K562 (cell line): ENCODE results near the gene CDC42EP3.

ENCODE experiments used
- CTCF ChIP-seq, 3 experiments: IDR thresholded peaks in 2 of 3; conservative IDR thresholded peaks in 1 of 3; 2 replicates each; pipeline ENCODE4 v1.5.1; 2011 to 2012; ENCODE audit warnings: low read length in 3 of 3, mild to moderate bottlenecking in 3 of 3, control low read depth in 2 of 3, improper control_type of control experiment in 1 of 3, inconsistent platforms in 1 of 3, low read depth in 1 of 3, mixed read lengths in 1 of 3, moderate library complexity in 1 of 3; ENCODE audit not compliant: insufficient read depth in 2 of 3
- ETV6 ChIP-seq, 3 experiments: fragments of 150-350 bp in 1 of 3; sonication (generic) in 1 of 3; formaldehyde crosslinking in 1 of 3; IDR thresholded peaks; 2 replicates each; pipeline versions ENCODE4 v1.6.1 to v1.8.0; 2014 to 2022; ENCODE audit warnings: borderline replicate concordance in 2 of 3, low read depth in 2 of 3, antibody characterized with exemption in 1 of 3, low read length in 1 of 3, mild to moderate bottlenecking in 1 of 3, missing genetic modification reagents in 1 of 3
- EZH2 ChIP-seq: IDR thresholded peaks from 2 replicates; pipeline ENCODE4 v1.6.1; 2012; ENCODE audit warnings: low read depth, mild to moderate bottlenecking, inconsistent platforms, low read length, borderline replicate concordance
- GTF2F1 ChIP-seq: IDR thresholded peaks from 2 replicates; pipeline ENCODE4 v1.6.1; 2011; ENCODE audit warnings: low read depth, low read length, improper control_type of control experiment
- NFXL1 ChIP-seq: fragments of 450-650 bp; formaldehyde crosslinking; IDR thresholded peaks from 2 replicates; pipeline ENCODE4 v1.4.0; 2021; ENCODE audit warnings: mild to moderate bottlenecking
- NR1H2 ChIP-seq: sonication (generic); formaldehyde crosslinking; IDR thresholded peaks from 2 replicates; pipeline ENCODE4 v1.4.0; 2020; ENCODE audit warnings: mild to moderate bottlenecking, missing genetic modification reagents
- RUNX1 ChIP-seq: sonication (generic); IDR thresholded peaks from 2 replicates; pipeline ENCODE4 v1.6.1; 2016; ENCODE audit warnings: antibody characterized with exemption, low read depth
- ZNF609 ChIP-seq: sonication (generic); formaldehyde crosslinking; IDR thresholded peaks from 2 replicates; pipeline ENCODE4 v1.8.1; 2023; ENCODE audit warnings: missing genetic modification reagents, mild to moderate bottlenecking, borderline replicate concordance
- ZZZ3 ChIP-seq: fragments of 450-650 bp; IDR thresholded peaks from 2 replicates; pipeline ENCODE4 v1.6.1; 2016; ENCODE audit warnings: antibody characterized with exemption, mild to moderate bottlenecking, moderate library complexity

GRCh38 chr2:37663390-37663789 is 8.1 kb downstream of the CDC42EP3 start:
- TF ChIP-seq ZZZ3: no peak
- no peak for TF ChIP-seq GTF2F1
- no peak for TF ChIP-seq NR1H2
- TF ChIP-seq EZH2: no peak
- no peak for TF ChIP-seq RUNX1
- TF ChIP-seq CTCF (IDR thresholded peaks at IDR 0.05 in 2 of 3, conservative IDR thresholded peaks at IDR 0.05 in 1 of 3; ENCODE audit: insufficient read depth in 2 of 3, low read depth in 1 of 3, low read length in 3 of 3): no peak
- TF ChIP-seq NFXL1: no peak
- TF ChIP-seq ETV6 (IDR thresholded peaks at IDR 0.05; ENCODE audit: borderline replicate concordance in 1 of 2, low read depth in 2 of 2, low read length in 1 of 2): no peak
- no peak for TF ChIP-seq ETV6 (CRISPR knock-in tag; IDR thresholded peaks at IDR 0.05; ENCODE audit: borderline replicate concordance)
- TF ChIP-seq ZNF609: no peak
